Epithelial cell of esophagus (primary cell): ENCODE data around the gene KCTD21.
"Not testable (repeated sequence)": the region's sequence is repeated elsewhere in the genome, so short reads cannot be mapped to it uniquely, and the experiment has no call there.

Source experiments
- DNase-seq: peaks from one replicate; pipeline ENCODE4 v3.0.0; 2010; ENCODE audit warnings: low read depth
- H3K4me3 ChIP-seq: 2 replicates; pipeline ENCODE4 v1.5.1; 2011; ENCODE audit warnings: mild to moderate bottlenecking, low read length, control low read depth
- TF ChIP-seq, protein P1 (sequence below): IDR thresholded peaks from 2 replicates; pipeline ENCODE4 v1.5.1; 2011; ENCODE audit warnings: low read depth, mild to moderate bottlenecking, low read length, control low read depth, inconsistent platforms; ENCODE audit not compliant: insufficient read depth; ENCODE audit errors: missing control alignments

The KCTD21 gene

DNA sequence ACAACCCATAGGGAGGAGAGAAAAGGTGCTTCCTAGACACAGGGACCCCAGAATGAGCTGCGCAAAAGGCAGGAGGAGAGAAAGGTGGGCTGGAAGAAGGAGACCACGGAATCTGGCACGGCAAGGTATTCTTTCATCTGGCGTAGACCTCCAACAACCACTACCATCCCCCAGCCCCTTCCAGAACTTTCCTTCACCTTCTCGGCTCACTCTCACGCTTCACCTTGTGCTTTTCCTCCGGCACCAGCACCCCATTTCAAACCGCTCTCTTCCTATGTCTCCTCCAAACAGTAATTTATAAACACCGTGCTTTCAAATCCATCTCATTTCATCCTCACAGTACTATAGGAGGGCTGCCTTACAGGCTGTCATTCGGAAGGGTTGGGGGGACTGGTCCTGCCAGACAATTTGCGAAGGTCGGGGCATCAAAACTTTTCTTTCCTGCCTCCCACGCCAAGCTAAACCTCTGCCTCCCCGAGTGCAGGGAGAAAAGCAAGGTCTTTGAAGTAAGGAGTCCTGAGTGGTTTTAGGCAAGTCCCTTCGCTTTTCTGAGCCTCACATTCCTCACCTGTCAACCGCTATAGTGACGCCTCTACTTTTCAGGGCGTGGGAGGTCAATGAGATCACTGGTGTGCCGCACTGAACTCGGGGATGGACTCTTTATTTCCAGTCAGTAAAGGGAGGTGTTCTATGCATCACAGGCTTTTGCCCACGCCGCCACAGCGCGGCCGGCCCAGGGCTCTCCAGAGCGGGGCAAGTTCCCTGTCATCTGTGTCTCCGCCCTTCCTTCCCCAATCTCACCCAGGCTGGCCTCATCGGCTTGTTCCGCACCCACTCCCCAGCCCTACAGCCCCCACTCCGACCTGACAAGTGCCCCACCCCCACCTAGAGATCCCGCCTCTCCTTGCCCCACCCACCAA lies 800 bp downstream of the KCTD21 start:
- TF ChIP-seq, protein P1, sequence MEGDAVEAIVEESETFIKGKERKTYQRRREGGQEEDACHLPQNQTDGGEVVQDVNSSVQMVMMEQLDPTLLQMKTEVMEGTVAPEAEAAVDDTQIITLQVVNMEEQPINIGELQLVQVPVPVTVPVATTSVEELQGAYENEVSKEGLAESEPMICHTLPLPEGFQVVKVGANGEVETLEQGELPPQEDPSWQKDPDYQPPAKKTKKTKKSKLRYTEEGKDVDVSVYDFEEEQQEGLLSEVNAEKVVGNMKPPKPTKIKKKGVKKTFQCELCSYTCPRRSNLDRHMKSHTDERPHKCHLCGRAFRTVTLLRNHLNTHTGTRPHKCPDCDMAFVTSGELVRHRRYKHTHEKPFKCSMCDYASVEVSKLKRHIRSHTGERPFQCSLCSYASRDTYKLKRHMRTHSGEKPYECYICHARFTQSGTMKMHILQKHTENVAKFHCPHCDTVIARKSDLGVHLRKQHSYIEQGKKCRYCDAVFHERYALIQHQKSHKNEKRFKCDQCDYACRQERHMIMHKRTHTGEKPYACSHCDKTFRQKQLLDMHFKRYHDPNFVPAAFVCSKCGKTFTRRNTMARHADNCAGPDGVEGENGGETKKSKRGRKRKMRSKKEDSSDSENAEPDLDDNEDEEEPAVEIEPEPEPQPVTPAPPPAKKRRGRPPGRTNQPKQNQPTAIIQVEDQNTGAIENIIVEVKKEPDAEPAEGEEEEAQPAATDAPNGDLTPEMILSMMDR = no peak
- peak overlapping the region; percentile 84 for H3K4me3 ChIP-seq
- peak; percentile 64 for DNase-seq

DNA sequence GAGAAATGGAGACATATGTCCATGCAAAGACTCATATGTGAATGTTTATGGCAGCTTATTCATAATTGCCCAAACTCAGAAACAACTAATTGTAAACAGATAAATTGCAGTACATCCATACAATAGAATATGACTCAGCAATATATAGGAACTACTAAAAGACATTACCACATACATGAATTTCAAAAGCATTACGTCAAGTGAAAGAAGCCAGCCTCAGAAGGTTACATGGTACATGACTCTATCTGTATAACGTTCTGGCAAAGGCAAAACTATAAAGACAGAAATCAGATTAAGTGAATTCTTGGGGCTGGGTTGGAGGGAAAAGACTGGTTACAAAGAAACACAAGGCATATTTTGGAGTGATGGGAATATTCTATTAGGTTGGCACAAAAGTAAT lies 7.2 kb downstream of the KCTD21 start:
- TF ChIP-seq, protein P1 = no peak
- H3K4me3 ChIP-seq = no peak overlapping the region
- DNase-seq = peak; percentile 86

DNA sequence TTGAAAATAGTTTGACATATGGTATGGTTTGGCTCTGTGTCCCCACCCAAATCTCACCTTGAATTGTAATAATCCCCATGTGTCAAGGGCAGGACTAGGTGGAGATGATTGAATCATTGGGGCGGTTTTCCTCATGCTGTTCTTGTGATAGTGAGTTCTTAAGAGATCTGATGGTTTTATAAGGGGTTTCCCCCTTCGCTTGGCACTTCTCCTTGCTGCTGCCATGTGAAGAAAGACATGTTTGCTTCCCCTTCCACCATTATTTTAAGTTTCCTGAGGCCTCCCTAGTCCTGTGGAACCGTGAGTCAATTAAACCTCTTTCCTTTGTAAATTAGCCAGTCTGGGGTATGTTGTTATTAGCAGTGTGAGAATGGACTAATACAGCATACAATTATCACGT lies 7.7 kb downstream of the KCTD21 start:
- no peak for DNase-seq
- TF ChIP-seq, protein P1 = no peak
- H3K4me3 ChIP-seq = no peak overlapping the region

DNA sequence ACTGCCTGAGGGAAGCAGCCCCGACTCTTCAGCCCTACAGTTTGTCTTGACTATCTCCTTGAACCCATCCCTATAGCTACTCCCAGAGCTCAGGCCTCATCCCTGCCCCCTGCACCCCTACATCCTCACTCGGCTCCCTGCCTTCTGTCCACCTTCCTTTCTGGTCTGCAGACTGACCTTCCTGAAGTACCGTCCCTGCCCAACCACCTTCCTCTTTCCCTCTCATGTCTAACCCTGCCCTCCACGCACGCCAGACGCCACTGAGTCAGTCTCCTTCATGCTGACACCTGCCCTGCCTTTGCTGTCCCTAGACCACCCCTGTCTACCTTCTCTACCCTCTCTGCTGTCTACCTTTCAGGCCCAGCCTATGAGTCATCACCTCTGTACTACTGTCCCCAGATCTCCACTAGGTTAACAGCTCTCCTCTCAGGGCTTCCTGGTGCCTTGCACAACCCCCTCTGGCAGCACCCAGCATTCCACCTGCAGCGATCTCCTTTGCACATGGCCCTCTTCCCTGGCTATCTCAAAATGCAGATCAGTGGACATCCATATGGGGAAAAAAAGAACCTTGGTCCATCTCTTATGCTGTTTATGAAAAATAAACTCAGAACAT lies 8.9 kb downstream of the KCTD21 start:
- peak; percentile 51 for DNase-seq
- TF ChIP-seq, protein P1 = no peak
- H3K4me3 ChIP-seq = no peak overlapping the region

DNA sequence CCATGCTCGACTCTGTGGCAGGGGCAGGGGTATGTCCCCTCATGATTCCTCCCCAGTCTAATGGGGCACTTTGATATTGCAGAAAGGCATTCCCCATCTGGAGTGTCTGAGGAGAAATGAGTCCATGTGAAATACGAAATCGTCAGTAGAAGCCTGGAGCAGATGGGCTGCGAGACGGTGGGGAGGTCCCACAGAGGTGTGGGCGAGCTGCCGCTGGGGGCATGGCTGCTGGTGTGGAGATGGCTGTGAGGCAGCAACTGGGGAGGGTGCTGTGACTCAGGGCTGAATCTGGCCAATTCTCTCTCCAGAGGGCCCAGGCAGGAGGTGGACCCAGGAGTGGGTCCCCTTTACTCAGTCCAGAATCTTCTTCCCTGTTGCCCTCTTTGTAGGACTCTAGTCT lies 11.2 kb downstream of the KCTD21 start:
- TF ChIP-seq, protein P1 = no peak
- DNase-seq = no peak
- H3K4me3 ChIP-seq = no peak overlapping the region

DNA sequence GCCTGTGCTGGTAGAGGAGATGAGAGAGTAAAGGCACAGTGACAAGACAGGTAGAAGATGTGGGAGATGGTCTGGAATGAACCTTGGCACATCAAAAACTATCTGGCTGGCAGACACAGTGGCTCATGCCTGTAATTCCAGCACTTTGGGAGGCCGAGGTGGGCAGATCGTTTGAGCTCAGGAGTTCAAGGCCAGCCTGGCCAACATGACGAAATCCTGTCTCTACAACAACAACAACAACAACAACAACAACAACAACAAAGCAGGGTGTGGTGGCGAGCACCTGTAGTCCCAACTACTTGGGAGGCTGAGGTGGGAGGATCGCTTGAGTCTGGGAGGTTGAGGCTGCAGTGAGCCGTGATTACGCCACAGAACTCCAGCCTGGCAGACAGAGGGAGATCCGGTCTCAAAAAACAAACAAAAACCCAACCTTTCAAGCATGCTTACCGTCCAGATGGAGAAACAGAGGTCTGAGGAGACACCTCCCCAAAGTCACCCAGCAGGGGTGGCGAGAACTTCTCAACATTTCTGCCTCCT lies 11.8 kb downstream of the KCTD21 start:
- TF ChIP-seq, protein P1 = no peak
- no peak for DNase-seq
- H3K4me3 ChIP-seq = no peak overlapping the region

DNA sequence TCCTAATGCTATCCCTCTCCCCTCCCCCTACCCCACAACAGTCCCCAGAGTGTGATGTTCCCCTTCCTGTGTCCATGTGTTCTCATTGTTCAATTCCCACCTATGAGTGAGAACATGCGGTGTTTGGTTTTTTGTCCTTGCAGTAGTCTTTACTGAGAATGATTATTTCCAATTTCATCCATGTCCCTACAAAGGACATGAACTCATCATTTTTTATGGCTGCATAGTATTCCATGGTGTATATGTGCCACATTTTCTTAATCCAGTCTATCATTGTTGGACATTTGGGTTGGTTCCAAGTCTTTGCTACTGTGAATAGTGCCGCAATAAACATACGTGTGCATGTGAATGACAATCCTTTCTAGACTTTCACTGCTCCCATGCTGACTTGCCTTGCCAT lies 12.6 kb downstream of the KCTD21 start:
- not testable (repeated sequence) for H3K4me3 ChIP-seq, DNase-seq
